ENCODE measurements around the gene UBC.

The UBC gene

DNA sequence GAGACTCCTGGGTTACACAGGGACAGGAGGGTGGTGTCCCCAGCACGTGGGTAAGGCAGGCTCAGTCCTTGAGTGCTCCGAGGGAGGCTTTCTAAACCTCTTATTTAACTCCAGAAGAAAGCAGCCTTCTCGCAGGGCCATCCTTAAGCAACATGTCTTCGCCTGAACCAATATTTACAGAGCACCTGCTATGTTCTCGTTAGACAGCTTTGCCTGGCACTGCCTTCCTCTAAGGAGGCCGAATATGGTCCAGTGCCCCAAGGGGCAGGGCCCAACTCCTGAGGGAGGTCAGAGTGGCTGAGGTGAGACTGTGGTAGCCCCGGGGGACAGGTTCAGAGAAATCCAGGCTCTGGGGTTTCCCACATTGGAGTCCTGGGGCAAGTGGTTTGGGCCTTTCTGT lies 48.7 kb downstream of the UBC start:
- no peak for DNase-seq (ENCODE audit: insufficient read length, low spot score)
- no peak for FAIRE-seq
- TF ChIP-seq POLR2AphosphoS5 (IDR thresholded peaks at IDR 0.05; ENCODE audit: low read depth, low read length) (no peak), SPI1 (IDR thresholded peaks at IDR 0.05; ENCODE audit: low read depth, low read length) (no peak), PAX5 (IDR thresholded peaks at IDR 0.05; ENCODE audit: insufficient read depth, low read length, severe bottlenecking) (no peak), POU2F2 (IDR thresholded peaks at IDR 0.05; ENCODE audit: low read depth, low read length) (no peak), TAF1 (IDR thresholded peaks at IDR 0.05; ENCODE audit: low read depth, low read length) (no peak), POLR2A (IDR thresholded peaks at IDR 0.05; ENCODE audit: low read depth, low read length) (no peak)

GRCh38 chr12:124864326-124864752 lies 50.1 kb downstream of the UBC start:
- no peak for TF ChIP-seq POLR2A (IDR thresholded peaks at IDR 0.05; ENCODE audit: low read depth, low read length)
- no peak for TF ChIP-seq POLR2AphosphoS5 (IDR thresholded peaks at IDR 0.05; ENCODE audit: low read depth, low read length)
- no peak for TF ChIP-seq POU2F2 (IDR thresholded peaks at IDR 0.05; ENCODE audit: low read depth, low read length)
- TF ChIP-seq PAX5 (IDR thresholded peaks at IDR 0.05; ENCODE audit: insufficient read depth, low read length, severe bottlenecking): no peak
- no peak for TF ChIP-seq SPI1 (IDR thresholded peaks at IDR 0.05; ENCODE audit: low read depth, low read length)
- no peak for TF ChIP-seq TAF1 (IDR thresholded peaks at IDR 0.05; ENCODE audit: low read depth, low read length)
- FAIRE-seq (no peak), DNase-seq (ENCODE audit: insufficient read length, low spot score) (no peak)

DNA sequence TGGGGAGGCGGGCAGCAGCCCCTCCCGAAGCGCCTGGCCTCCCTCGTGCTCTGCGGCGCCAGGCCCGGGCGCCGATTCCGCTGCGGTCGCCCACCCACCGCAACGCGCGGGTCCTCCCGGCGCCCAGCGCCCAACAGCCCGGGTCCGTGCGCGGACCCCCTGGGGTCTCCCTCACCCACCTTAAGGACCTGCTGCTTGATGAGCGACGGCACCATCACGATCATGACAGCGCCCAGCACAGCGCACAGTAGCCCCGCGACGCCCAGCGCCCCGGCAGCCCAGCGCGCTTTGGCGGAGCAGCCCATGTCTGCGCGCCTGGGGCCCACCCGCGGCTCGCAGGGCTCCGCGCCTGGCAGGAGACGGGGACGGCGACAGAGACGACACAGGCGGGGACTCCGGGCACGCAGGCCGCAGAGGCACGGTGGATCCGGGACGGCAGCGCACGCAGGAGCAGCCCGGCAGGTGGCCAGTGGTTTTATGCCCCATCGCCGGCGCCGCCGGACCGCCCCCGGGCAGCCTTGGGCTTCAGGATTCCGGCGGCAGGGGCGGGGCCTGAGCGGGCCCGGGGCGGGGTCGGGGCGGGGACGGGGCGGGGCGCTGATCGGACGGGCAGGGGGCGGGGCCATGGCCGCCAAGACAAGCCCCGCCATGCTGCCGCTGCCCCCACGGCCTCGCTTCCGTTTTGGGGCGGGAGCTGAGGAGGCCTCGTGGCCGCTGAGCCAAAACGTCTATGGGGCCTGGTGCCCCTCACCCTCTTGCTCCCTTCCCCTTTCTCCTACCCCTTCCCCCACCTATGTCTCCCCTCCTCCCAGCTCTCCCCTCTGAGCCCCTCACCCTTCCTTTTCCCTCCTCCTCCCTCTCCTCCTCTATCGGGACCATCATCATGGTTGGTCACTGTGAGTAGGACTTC lies 50.8 kb downstream of the UBC start, which contains the start of gene SCARB1:
TSS of gene SCARB1 (minus strand) at position 449 of the 910 bp plus-strand sequence. CDS start at position 305, 144 bp downstream.
- TF ChIP-seq POLR2AphosphoS5 (IDR thresholded peaks at IDR 0.05; ENCODE audit: low read depth, low read length) (peak; percentile 84), POU2F2 (IDR thresholded peaks at IDR 0.05; ENCODE audit: low read depth, low read length) (0 out of 2 replicates have a peak, but pooled peaks have one; percentile 60), TAF1 (IDR thresholded peaks at IDR 0.05; ENCODE audit: low read depth, low read length) (peak; percentile 77), PAX5 (IDR thresholded peaks at IDR 0.05; ENCODE audit: insufficient read depth, low read length, severe bottlenecking) (no peak), SPI1 (IDR thresholded peaks at IDR 0.05; ENCODE audit: low read depth, low read length) (peak; percentile 35; the same call in 1 of the 2 replicates), POLR2A (IDR thresholded peaks at IDR 0.05; ENCODE audit: low read depth, low read length) (peak; percentile 86)
- peak; percentile 95 for DNase-seq (ENCODE audit: insufficient read length, low spot score)
- FAIRE-seq: peak; percentile 77

DNA sequence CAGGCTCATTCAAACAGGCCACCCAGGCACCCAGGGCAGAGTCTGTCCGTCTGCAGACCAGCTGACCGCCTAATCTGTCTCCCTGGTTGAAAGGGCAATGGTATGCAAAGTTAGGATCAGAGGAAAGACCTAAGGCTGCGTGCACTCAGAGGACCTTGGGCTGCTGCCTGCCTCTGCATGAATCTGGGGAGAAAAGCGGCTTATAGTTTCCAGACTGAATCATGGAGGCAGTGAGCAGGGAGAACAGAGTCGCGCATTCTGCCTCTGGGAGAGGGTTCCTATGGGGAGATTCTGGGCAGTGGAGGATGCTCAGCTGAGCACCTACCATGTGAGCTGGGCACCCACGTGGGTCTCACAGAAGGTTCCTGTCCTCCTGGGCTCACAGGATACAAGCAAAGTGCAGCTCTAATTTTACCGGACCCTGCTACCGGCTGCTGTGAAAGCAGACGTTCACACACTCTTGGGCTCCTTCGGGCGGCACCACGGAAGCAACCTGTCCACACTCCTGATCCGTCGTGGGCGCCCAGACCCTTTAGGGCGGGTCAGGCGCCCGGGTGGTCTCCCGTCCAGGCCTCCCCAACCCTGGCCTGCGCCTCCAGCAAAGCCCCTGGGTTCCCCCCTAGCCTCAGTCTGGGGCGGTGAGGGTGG lies 51.6 kb downstream of the UBC start:
- FAIRE-seq: peak; percentile 58
- no peak for DNase-seq (ENCODE audit: insufficient read length, low spot score)
- TF ChIP-seq TAF1 (IDR thresholded peaks at IDR 0.05; ENCODE audit: low read depth, low read length): no peak
- 0 out of 2 replicates have a peak, but pooled peaks have one; percentile 29 for TF ChIP-seq POLR2A (IDR thresholded peaks at IDR 0.05; ENCODE audit: low read depth, low read length)

DNA sequence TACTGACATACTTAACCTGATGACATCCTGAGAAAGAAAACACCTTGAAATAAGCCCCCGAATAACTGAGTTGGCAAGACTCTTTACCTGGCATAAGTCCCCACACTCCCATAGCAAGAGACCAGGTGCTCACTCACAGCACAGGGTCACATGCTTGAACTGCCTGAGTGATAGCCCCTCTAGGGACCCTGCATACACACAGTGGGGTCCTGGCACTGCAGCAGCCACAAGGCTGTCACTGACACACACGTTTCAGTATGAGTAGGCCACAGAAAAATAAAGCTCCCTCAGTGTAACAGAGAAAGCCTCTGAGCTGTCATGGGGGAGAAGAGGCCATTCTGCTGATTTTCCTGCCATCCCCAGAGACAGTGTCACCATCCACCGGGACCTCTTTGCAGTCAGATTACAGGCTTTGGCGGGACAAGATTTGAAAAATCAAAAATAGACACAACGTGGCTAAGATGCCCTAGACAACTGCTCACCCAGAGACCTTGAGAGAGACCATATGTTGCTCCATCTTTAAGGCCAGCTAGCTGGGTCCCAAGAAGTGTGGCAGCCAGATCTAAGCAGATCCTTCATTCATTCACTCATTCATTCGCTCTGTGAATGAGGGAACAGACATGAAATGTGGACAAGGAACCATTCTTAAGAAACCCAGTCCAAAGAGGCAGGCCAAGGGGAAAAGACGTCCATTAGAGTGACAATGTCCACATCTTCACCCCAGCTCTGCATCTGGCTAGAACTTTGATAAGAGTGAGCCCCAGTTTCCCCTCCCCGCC lies 52.4 kb downstream of the UBC start:
- FAIRE-seq (peak; percentile 67), DNase-seq (ENCODE audit: insufficient read length, low spot score) (no peak)
- peak; percentile 42; the same call in 1 of the 2 replicates for TF ChIP-seq TAF1 (IDR thresholded peaks at IDR 0.05; ENCODE audit: low read depth, low read length)
- peak; percentile 37; the same call in 1 of the 2 replicates for TF ChIP-seq POU2F2 (IDR thresholded peaks at IDR 0.05; ENCODE audit: low read depth, low read length)
- no peak for TF ChIP-seq POLR2A (IDR thresholded peaks at IDR 0.05; ENCODE audit: low read depth, low read length)
- TF ChIP-seq POLR2AphosphoS5 (IDR thresholded peaks at IDR 0.05; ENCODE audit: low read depth, low read length): 0 out of 2 replicates have a peak, but pooled peaks have one; percentile 29
- no peak for TF ChIP-seq SPI1 (IDR thresholded peaks at IDR 0.05; ENCODE audit: low read depth, low read length)

Measured in GM12891 (cell line).